GM12872 (cell line): Measurements from ENCODE around the gene PPA2.

ENCODE experiments used
- TF ChIP-seq, protein P1 (sequence below): IDR thresholded peaks from 3 replicates; pipeline ENCODE4 v1.5.1; 2011; ENCODE audit warnings: low read depth, mild to moderate bottlenecking, low read length, moderate library complexity; ENCODE audit not compliant: insufficient read depth

The PPA2 gene

GRCh38 chr4:105417624-105418023 lies 56.2 kb downstream of the PPA2 start:
- TF ChIP-seq, protein P1, sequence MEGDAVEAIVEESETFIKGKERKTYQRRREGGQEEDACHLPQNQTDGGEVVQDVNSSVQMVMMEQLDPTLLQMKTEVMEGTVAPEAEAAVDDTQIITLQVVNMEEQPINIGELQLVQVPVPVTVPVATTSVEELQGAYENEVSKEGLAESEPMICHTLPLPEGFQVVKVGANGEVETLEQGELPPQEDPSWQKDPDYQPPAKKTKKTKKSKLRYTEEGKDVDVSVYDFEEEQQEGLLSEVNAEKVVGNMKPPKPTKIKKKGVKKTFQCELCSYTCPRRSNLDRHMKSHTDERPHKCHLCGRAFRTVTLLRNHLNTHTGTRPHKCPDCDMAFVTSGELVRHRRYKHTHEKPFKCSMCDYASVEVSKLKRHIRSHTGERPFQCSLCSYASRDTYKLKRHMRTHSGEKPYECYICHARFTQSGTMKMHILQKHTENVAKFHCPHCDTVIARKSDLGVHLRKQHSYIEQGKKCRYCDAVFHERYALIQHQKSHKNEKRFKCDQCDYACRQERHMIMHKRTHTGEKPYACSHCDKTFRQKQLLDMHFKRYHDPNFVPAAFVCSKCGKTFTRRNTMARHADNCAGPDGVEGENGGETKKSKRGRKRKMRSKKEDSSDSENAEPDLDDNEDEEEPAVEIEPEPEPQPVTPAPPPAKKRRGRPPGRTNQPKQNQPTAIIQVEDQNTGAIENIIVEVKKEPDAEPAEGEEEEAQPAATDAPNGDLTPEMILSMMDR: no peak

GRCh38 chr4:105415281-105415744 lies 58.5 kb downstream of the PPA2 start:
- TF ChIP-seq, protein P1: no peak

- TF ChIP-seq, protein P1: no peak
Measured at GRCh38 chr4:105414316-105414715, 59.5 kb downstream of the PPA2 start.

DNA sequence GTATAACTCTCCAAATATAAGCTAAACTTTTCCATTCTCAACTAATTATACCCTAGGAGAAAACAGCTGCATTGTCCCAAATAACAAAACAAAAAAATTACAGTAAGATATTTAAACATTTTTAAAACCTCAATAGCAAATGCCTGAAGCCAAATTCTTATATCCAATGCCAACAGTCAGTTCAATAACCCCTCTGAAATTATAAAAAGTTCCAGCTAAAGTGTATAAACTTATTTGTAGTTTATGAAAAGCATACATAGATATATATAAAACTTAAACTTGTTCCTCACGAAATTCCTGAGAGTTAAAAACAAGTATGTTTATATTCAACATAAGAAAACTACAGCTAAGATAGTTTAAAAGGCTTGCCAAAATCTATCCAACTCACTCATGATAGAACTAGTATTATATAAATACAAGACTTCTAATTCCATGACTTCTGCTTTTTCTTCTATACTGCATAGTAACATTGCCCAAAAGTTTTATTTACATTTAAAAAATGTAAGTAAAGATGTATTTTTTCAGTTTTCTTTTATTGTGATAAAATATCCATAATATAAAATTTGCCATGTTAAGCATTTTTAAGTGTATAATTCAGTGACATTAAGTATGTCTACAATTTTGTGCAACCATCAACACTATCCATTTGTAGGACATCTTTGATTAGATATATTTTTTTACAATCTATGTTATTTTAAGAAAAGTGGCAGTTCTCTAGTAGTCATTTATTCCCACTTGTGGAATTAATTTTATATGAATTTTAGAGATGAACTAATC lies 72.8 kb downstream of the PPA2 start:
- TF ChIP-seq, protein P1: no peak

DNA sequence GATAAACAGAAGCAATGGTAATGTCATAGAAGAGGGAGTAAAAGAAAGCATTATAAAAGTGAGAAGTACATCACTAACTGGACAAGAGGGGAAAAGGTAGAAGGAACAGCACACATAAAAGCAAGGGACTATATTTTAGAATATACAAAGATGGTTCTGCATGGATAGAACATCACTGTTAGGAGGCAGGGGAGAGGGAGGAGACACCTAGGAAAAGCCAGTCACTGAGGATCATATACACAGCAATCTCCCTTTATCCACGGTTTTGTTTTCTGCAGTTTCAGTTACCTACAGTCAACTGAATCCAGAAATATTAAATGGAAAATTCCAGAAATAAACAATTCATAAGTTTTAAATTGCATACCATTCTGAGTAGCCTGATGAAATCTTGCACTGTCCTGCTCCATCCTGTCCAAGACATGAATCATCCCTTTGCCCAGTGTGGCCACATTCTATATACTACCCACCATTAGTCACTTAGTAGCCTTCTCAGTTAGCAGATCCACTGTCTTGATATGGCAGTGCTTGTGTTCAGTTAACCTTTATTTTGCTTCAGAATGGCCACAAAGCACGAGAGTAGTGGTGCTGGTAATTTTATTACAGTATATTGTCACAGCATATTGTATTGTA lies 74.2 kb downstream of the PPA2 start:
- TF ChIP-seq, protein P1: no peak

DNA sequence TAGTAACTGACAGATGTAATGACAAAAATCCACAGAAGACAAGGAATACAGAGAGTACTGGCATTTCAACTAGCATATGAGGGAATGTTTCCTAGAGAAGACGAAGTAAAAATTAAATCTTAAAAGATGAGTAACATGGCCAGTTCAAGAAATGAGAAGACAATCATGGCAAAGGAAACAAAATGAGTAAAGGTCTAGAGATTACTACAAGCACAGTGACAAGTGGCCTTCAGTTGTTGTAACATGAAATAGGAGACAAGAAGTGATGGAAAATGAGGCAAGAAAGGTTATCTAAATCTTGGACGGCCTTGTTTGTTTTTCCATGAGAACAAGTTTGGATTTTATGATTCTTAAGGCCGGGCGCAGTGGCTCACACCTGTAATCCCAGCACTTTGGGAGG lies 81.0 kb downstream of the PPA2 start:
- TF ChIP-seq, protein P1: no peak

DNA sequence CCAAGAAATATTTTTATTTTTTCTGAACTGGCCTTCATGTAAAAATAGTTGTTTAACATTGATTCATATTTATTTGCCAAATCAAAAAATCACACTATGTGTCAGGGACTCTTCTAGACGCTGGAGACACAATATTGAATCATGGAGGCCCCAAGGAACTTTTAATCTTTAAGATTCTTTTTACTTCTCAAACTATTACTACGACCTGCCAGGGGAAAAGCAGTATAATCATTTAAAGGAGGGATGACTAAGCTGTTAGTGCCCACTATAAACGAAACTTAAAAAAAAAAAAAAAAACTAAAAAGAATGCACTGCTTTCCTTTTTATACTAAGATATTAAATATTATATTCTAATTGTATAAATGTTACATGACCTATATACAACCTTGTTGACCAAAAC lies 84.7 kb downstream of the PPA2 start:
- TF ChIP-seq, protein P1: no peak
